GM12874 (cell line): Measurements from ENCODE around the gene ALPP.

Experiments
- CTCF ChIP-seq: IDR thresholded peaks from 2 replicates; pipeline ENCODE4 v1.5.1; 2011; ENCODE audit warnings: low read depth, mild to moderate bottlenecking, control low read depth, low read length, moderate library complexity; ENCODE audit not compliant: insufficient read depth

ALPP gene

GRCh38 chr2:232367591-232368233, 10.8 kb upstream of the ALPP start:
- TF ChIP-seq CTCF: peak; percentile 41

- TF ChIP-seq CTCF: no peak
These were observed 10.2 kb upstream of the ALPP start for GRCh38 chr2:232368311-232368731.

- no peak for TF ChIP-seq CTCF
These were observed 9.2 kb upstream of the ALPP start for GRCh38 chr2:232369126-232369951.

- TF ChIP-seq CTCF: no peak
These were observed 6.0 kb upstream of the ALPP start for GRCh38 chr2:232372231-232373208.

GRCh38 chr2:232374356-232374755, 4.2 kb upstream of the ALPP start:
- no peak for TF ChIP-seq CTCF

GRCh38 chr2:232375164-232375563, 3.4 kb upstream of the ALPP start:
- TF ChIP-seq CTCF: no peak

GRCh38 chr2:232376260-232376659, 2.3 kb upstream of the ALPP start:
- TF ChIP-seq CTCF: no peak
